ENCODE results near the gene SEC62. TPM values are rescaled to one million over a fixed set of nuclear protein-coding genes. Genes with fewer than 3 reads are reported as not detected.

SEC62 gene
- total and polyA plus RNA-seq, 2 of the 4 experiments (the other 2 are of a cell fraction), result 33.2 to 36.6 TPM

DNA sequence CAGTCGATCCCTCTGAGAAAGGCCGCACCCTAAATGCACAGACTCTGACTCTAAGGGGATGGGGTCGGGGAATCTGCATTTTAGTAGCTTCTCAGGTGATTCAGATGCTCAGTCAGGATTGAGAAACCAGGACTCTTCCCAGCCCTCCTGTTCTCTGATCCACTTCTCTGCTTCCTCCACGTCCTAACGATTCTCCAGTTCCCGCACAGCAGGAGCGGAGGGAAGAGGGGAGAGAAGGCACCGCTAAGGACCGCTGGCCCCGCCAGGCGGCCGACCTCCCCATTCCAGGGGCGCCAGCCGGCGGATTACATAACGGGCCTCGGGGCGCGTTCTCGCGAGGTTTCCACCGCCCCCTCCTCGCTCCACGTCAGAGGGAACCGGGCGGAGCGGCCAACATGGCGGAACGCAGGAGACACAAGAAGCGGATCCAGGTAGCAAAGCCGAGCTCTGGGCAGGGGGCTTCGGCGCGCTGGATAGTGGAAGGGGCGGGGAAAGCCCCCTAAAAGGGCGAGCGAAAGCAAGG is at the start of gene SEC62 (continued):
- TF ChIP-seq USF2 (IDR thresholded peaks at IDR 0.05; ENCODE audit: low read depth, low read length), result no peak
- no peak for TF ChIP-seq NFE2L2 (IDR thresholded peaks at IDR 0.05; ENCODE audit: low read depth, low read length)

DNA sequence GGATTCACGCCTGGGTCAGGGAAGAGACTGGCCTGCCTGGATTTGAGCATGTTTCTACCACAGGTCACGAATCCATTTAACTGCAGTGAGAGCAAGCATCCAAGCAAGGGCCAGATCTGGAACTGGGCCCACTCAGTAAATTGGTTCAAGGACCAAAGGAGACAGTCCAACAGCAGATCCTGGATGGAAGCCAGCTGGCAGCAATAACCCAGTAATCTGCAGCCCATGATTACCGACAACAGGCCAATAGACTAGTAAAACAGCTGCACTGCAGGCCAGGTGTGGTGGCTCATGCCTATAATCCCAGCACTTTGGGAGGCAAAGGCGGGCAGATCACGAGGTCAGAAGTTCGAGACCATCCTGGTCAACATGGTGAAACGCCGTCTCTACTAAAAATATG is 43.4 kb upstream of the SEC62 start:
- H3K56ac ChIP-seq (ENCODE audit: extremely low read depth, insufficient read depth, low read length), result no peak overlapping the region
- no peak overlapping the region for H3K9ac ChIP-seq (ENCODE audit: low read depth, low read length)
- DNase-seq (no peak), ATAC-seq (ENCODE audit: low read depth) (no peak)
- H2AFZ ChIP-seq (replicated peaks; ENCODE audit: low read length, poor library complexity), result peak overlapping the region; percentile 32
- H3K4me3 ChIP-seq (ENCODE audit: insufficient read depth, low read depth, low read length), result no peak overlapping the region
- H3K9me1 ChIP-seq (ENCODE audit: insufficient read depth, low read length), result no peaks in the 10 kb centered on the region
- in situ Hi-C loops (cut with MboI; ENCODE audit: low sequenced_read_pairs) (no loop called here), intact Hi-C loops (cut with micrococcal nuclease) (no loop called here), dilution Hi-C loops (cut with HindIII; ENCODE audit: low sequenced_read_pairs, unreplicated experiment) (no loop called here)
- H3K27me3 ChIP-seq (ENCODE audit: control insufficient read depth, insufficient read depth, low read length), result peaks cover 15% of the 10 kb centered on the region
- H2AK5ac ChIP-seq (ENCODE audit: low read depth, low read length), result no peak overlapping the region
- H3K14ac ChIP-seq (replicated peaks; ENCODE audit: low read depth, low read length), result no peak overlapping the region
- no peak overlapping the region for H4K8ac ChIP-seq (ENCODE audit: low read depth in 2 of 2, low read length in 2 of 2)
- no peaks in the 10 kb centered on the region for H3K36me3 ChIP-seq (ENCODE audit: control insufficient read depth, insufficient read depth, low read length)
- no peak overlapping the region for H2BK5ac ChIP-seq (ENCODE audit: low read depth, low read length, poor library complexity, severe bottlenecking)
- POLR2A ChIA-PET (ENCODE audit: unreplicated experiment), result no interaction called here
- no peak overlapping the region for H4K5ac ChIP-seq (ENCODE audit: low read depth, low read length)
- no peak overlapping the region for H3K23ac ChIP-seq (ENCODE audit: low read depth, low read length)
- CTCF ChIA-PET, result no interaction called here
- no peaks in the 10 kb centered on the region for H3K4me1 ChIP-seq (ENCODE audit: control insufficient read depth, insufficient read depth, low read length)
- no peak overlapping the region for H2BK20ac ChIP-seq (ENCODE audit: low read depth, low read length)
- no TSS peak for BruUV-seq (replicated peaks)
- 55% methylated on average over 3 of the region's 8 CpGs; no CpG with 5 or more reads in 1 of the 2 experiments for WGBS, 2 experiments (ENCODE audit: extremely low coverage in 2 of 2, insufficient read length in 1 of 2)
- no peak overlapping the region for H3K4me2 ChIP-seq (ENCODE audit: low read depth, low read length)
- H3K9me3 ChIP-seq (ENCODE audit: control insufficient read depth, insufficient read depth, low read length), result no peaks in the 10 kb centered on the region
- no peak overlapping the region for H3K27ac ChIP-seq (ENCODE audit: insufficient read depth, low read length)
- no peaks in the 10 kb centered on the region for H3K79me1 ChIP-seq (ENCODE audit: low read depth in 1 of 2, low read length in 2 of 2)
- no peak overlapping the region for H3K4ac ChIP-seq (ENCODE audit: low read depth, low read length)
- no peaks in the 10 kb centered on the region for H4K20me1 ChIP-seq (ENCODE audit: insufficient read depth, low read length)
- no peak overlapping the region for H2AK9ac ChIP-seq (replicated peaks; ENCODE audit: low read depth, low read length, poor library complexity)
- no peak overlapping the region for H2BK15ac ChIP-seq (ENCODE audit: low read depth, low read length)
- no peak overlapping the region for H3K18ac ChIP-seq (ENCODE audit: low read depth, low read length)
- no peak overlapping the region for H2BK120ac ChIP-seq (ENCODE audit: low read depth, low read length)
- no peak overlapping the region for H4K91ac ChIP-seq (ENCODE audit: insufficient read depth, low read depth, low read length)
- TF ChIP-seq MAFK (IDR thresholded peaks at IDR 0.05; ENCODE audit: low read depth, low read length) (no peak), RAD21 (IDR thresholded peaks at IDR 0.05; ENCODE audit: low read length) (no peak), USF2 (IDR thresholded peaks at IDR 0.05; ENCODE audit: low read depth, low read length) (no peak), RFX5 (IDR thresholded peaks at IDR 0.05; ENCODE audit: low read depth, low read length) (no peak), CEBPB (IDR thresholded peaks at IDR 0.05; ENCODE audit: low read depth, low read length) (no peak), NFE2L2 (IDR thresholded peaks at IDR 0.05; ENCODE audit: low read depth, low read length) (no peak), FOS (IDR thresholded peaks at IDR 0.05; ENCODE audit: low read depth, low read length) (no peak), CHD1 (IDR thresholded peaks at IDR 0.05; ENCODE audit: low read depth, low read length) (no peak), RCOR1 (IDR thresholded peaks at IDR 0.05; ENCODE audit: insufficient replicate concordance, low read length) (no peak), BHLHE40 (IDR thresholded peaks at IDR 0.05; ENCODE audit: low read depth, low read length) (no peak)
- TF ChIP-seq, protein P1, sequence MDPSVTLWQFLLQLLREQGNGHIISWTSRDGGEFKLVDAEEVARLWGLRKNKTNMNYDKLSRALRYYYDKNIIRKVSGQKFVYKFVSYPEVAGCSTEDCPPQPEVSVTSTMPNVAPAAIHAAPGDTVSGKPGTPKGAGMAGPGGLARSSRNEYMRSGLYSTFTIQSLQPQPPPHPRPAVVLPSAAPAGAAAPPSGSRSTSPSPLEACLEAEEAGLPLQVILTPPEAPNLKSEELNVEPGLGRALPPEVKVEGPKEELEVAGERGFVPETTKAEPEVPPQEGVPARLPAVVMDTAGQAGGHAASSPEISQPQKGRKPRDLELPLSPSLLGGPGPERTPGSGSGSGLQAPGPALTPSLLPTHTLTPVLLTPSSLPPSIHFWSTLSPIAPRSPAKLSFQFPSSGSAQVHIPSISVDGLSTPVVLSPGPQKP (IDR thresholded peaks at IDR 0.05; ENCODE audit: borderline replicate concordance, low read depth, low read length), result no peak
- TF ChIP-seq, protein P2, sequence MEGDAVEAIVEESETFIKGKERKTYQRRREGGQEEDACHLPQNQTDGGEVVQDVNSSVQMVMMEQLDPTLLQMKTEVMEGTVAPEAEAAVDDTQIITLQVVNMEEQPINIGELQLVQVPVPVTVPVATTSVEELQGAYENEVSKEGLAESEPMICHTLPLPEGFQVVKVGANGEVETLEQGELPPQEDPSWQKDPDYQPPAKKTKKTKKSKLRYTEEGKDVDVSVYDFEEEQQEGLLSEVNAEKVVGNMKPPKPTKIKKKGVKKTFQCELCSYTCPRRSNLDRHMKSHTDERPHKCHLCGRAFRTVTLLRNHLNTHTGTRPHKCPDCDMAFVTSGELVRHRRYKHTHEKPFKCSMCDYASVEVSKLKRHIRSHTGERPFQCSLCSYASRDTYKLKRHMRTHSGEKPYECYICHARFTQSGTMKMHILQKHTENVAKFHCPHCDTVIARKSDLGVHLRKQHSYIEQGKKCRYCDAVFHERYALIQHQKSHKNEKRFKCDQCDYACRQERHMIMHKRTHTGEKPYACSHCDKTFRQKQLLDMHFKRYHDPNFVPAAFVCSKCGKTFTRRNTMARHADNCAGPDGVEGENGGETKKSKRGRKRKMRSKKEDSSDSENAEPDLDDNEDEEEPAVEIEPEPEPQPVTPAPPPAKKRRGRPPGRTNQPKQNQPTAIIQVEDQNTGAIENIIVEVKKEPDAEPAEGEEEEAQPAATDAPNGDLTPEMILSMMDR (conservative IDR thresholded peaks at IDR 0.05; ENCODE audit: low read depth, low read length), result no peak
